Astrocyte (in vitro differentiated cells and primary cell): ENCODE results near the gene IL10RA. TPM values are rescaled to one million over a fixed set of nuclear protein-coding genes. Genes with fewer than 3 reads are reported as not detected.

ENCODE experiments used
- DNase-seq: peaks from one replicate; pipeline ENCODE4 v3.0.0-alpha.2; 2010; ENCODE audit warnings: low read depth
- FAIRE-seq: peaks from 2 replicates; lab custom pipeline; 2011; peaks lifted over from hg19 to GRCh38; lab: Jason Lieb, UNC
- H2AFZ ChIP-seq: 2 replicates; pipeline ENCODE4 v1.6.0; 2012; ENCODE audit warnings: low read depth, low read length, inconsistent platforms
- H3K27ac ChIP-seq: 2 replicates; pipeline ENCODE4 v1.5.1; 2011; ENCODE audit warnings: low read depth, low read length, inconsistent platforms
- H3K27me3 ChIP-seq: 2 replicates; pipeline ENCODE4 v1.6.0; 2011; ENCODE audit warnings: low read length, inconsistent platforms; ENCODE audit not compliant: insufficient read depth
- H3K36me3 ChIP-seq: 2 replicates; pipeline ENCODE4 v1.5.1; 2011; ENCODE audit warnings: low read length, inconsistent platforms; ENCODE audit not compliant: insufficient read depth
- H3K4me1 ChIP-seq: 2 replicates; pipeline ENCODE4 v1.5.1; 2011; ENCODE audit warnings: low read length, inconsistent platforms; ENCODE audit not compliant: insufficient read depth
- H3K4me2 ChIP-seq: 2 replicates; pipeline ENCODE4 v1.6.0; 2012; ENCODE audit warnings: low read length, inconsistent platforms
- H3K4me3 ChIP-seq: 2 replicates; pipeline ENCODE4 v1.5.1; 2011; ENCODE audit warnings: low read depth, mild to moderate bottlenecking, low read length, inconsistent platforms; ENCODE audit not compliant: insufficient read depth
- H3K79me2 ChIP-seq: 2 replicates; pipeline ENCODE4 v1.6.0; 2012; ENCODE audit warnings: mild to moderate bottlenecking, low read length, inconsistent platforms; ENCODE audit not compliant: insufficient read depth
- H3K9ac ChIP-seq: 2 replicates; pipeline ENCODE4 v1.6.0; 2012; ENCODE audit warnings: mild to moderate bottlenecking, low read length, inconsistent platforms
- H3K9me3 ChIP-seq: 2 replicates; pipeline ENCODE4 v1.5.1; 2012; ENCODE audit warnings: low read depth, mild to moderate bottlenecking, low read length, inconsistent platforms; ENCODE audit not compliant: insufficient read depth
- H4K20me1 ChIP-seq: 2 replicates; pipeline ENCODE4 v1.6.0; 2012; ENCODE audit warnings: low read length, inconsistent platforms; ENCODE audit not compliant: insufficient read depth
- H3K27ac Mint-ChIP-seq: one replicate; pipeline ENCODE4 v1.8.0; 2021; ENCODE audit warnings: mild to moderate bottlenecking, mixed read lengths; ENCODE audit not compliant: unreplicated experiment
- H3K27me3 Mint-ChIP-seq: one replicate; pipeline ENCODE4 v1.8.0; 2021; ENCODE audit warnings: low read depth, mixed read lengths; ENCODE audit not compliant: unreplicated experiment
- H3K36me3 Mint-ChIP-seq: one replicate; pipeline ENCODE4 v1.8.0; 2021; ENCODE audit warnings: low read depth, mixed read lengths; ENCODE audit not compliant: unreplicated experiment
- H3K4me1 Mint-ChIP-seq: one replicate; pipeline ENCODE4 v1.8.0; 2021; ENCODE audit warnings: low read depth, mixed read lengths; ENCODE audit not compliant: unreplicated experiment
- H3K4me3 Mint-ChIP-seq: one replicate; pipeline ENCODE4 v1.8.0; 2021; ENCODE audit warnings: mild to moderate bottlenecking, moderate library complexity, mixed read lengths; ENCODE audit not compliant: unreplicated experiment
- H3K9me3 Mint-ChIP-seq: one replicate; pipeline ENCODE4 v1.8.0; 2021; ENCODE audit warnings: mild to moderate bottlenecking, mixed read lengths; ENCODE audit not compliant: unreplicated experiment
- CTCF ChIP-seq: IDR thresholded peaks from 2 replicates; pipeline ENCODE4 v1.5.1; 2011; ENCODE audit warnings: low read depth, mild to moderate bottlenecking, inconsistent platforms, low read length, moderate library complexity; ENCODE audit not compliant: insufficient read depth
- EZH2 ChIP-seq: IDR thresholded peaks from 2 replicates; pipeline ENCODE4 v1.6.1; 2012; ENCODE audit warnings: mild to moderate bottlenecking, low read length, inconsistent platforms; ENCODE audit not compliant: insufficient read depth
- total RNA-seq: library from RNA; stranded (reverse); gene quantifications from 2 replicates; pipeline ENCODE4 v1.2.1, GENCODE V29; 2021

IL10RA gene
- total RNA-seq, 1 donor from 2014 or later: 0.73 TPM

- Mint-ChIP-seq H3K4me1 (no peaks in the 10 kb centered on the region), H3K27ac (no peak overlapping the region), H3K27me3 (peaks cover 26% of the 10 kb centered on the region), H3K36me3 (no peaks in the 10 kb centered on the region), H3K9me3 (no peaks in the 10 kb centered on the region), H3K4me3 (no peak overlapping the region)
- DNase-seq: no peak
- no peak overlapping the region for H3K4me2 ChIP-seq
- TF ChIP-seq CTCF (no peak), EZH2 (no peak)
- no peak overlapping the region for H2AFZ ChIP-seq
- H3K27me3 ChIP-seq: peaks cover 10% of the 10 kb centered on the region
- no peak overlapping the region for H3K4me3 ChIP-seq
- no peaks in the 10 kb centered on the region for H4K20me1 ChIP-seq
- no peak overlapping the region for H3K27ac ChIP-seq
- H3K79me2 ChIP-seq: no peaks in the 10 kb centered on the region
- FAIRE-seq: no peak
- no peaks in the 10 kb centered on the region for H3K4me1 ChIP-seq
- no peaks in the 10 kb centered on the region for H3K36me3 ChIP-seq
- H3K9ac ChIP-seq: no peak overlapping the region
- no peaks in the 10 kb centered on the region for H3K9me3 ChIP-seq
Observed at GRCh38 chr11:118042141-118042540, 55.9 kb downstream of the IL10RA start.

GRCh38 chr11:118042796-118043195, 56.6 kb downstream of the IL10RA start:
- H3K4me2 ChIP-seq: no peak overlapping the region
- DNase-seq: no peak
- H3K27me3 ChIP-seq: peaks cover 12% of the 10 kb centered on the region
- H3K27ac ChIP-seq: no peak overlapping the region
- H3K79me2 ChIP-seq: no peaks in the 10 kb centered on the region
- no peak overlapping the region for H3K4me3 ChIP-seq
- H3K9me3 ChIP-seq: no peaks in the 10 kb centered on the region
- H2AFZ ChIP-seq: no peak overlapping the region
- no peaks in the 10 kb centered on the region for H3K36me3 Mint-ChIP-seq
- H3K27me3 Mint-ChIP-seq: peaks cover 23% of the 10 kb centered on the region
- H3K9me3 Mint-ChIP-seq: no peaks in the 10 kb centered on the region
- no peak for FAIRE-seq
- H3K4me3 Mint-ChIP-seq: no peak overlapping the region
- H3K36me3 ChIP-seq: no peaks in the 10 kb centered on the region
- no peaks in the 10 kb centered on the region for H3K4me1 ChIP-seq
- no peaks in the 10 kb centered on the region for H4K20me1 ChIP-seq
- no peak overlapping the region for H3K27ac Mint-ChIP-seq
- no peak for TF ChIP-seq EZH2
- no peak for TF ChIP-seq CTCF
- H3K4me1 Mint-ChIP-seq: no peaks in the 10 kb centered on the region
- H3K9ac ChIP-seq: no peak overlapping the region

GRCh38 chr11:118045191-118045590, 59.0 kb downstream of the IL10RA start:
- no peak overlapping the region for H3K4me3 ChIP-seq
- no peak for DNase-seq
- H2AFZ ChIP-seq: no peak overlapping the region
- H3K27ac ChIP-seq: no peak overlapping the region
- H3K9me3 Mint-ChIP-seq: no peaks in the 10 kb centered on the region
- H3K27me3 Mint-ChIP-seq: peaks cover 29% of the 10 kb centered on the region
- no peaks in the 10 kb centered on the region for H3K36me3 Mint-ChIP-seq
- no peaks in the 10 kb centered on the region for H3K4me1 Mint-ChIP-seq
- no peaks in the 10 kb centered on the region for H3K79me2 ChIP-seq
- H3K27me3 ChIP-seq: peaks cover 13% of the 10 kb centered on the region
- no peak for FAIRE-seq
- H3K4me1 ChIP-seq: no peaks in the 10 kb centered on the region
- no peak overlapping the region for H3K4me3 Mint-ChIP-seq
- H3K9me3 ChIP-seq: no peaks in the 10 kb centered on the region
- no peaks in the 10 kb centered on the region for H3K36me3 ChIP-seq
- no peaks in the 10 kb centered on the region for H4K20me1 ChIP-seq
- TF ChIP-seq EZH2 (no peak), CTCF (no peak)
- H3K27ac Mint-ChIP-seq: no peak overlapping the region
- H3K9ac ChIP-seq: no peak overlapping the region
- H3K4me2 ChIP-seq: no peak overlapping the region
